Neural crest cell (in vitro differentiated cells): ENCODE measurements around the gene TRPC5OS. TPM values are rescaled to one million over a fixed set of nuclear protein-coding genes. Genes with fewer than 3 reads are reported as not detected.

Experiments used
- DNase-seq: peaks from one replicate; pipeline ENCODE4 v3.0.0; 2021; ENCODE audit warnings: low read depth, mixed read lengths, low spot score
- H3K27ac Mint-ChIP-seq: one replicate; pipeline ENCODE4 v1.8.0; 2021; ENCODE audit warnings: mild to moderate bottlenecking, mixed read lengths; ENCODE audit not compliant: unreplicated experiment
- H3K27me3 Mint-ChIP-seq: 2 replicates; pipeline ENCODE4 v1.8.0; 2021; ENCODE audit warnings: low read depth, mild to moderate bottlenecking, mixed read lengths
- H3K36me3 Mint-ChIP-seq: 2 replicates; pipeline ENCODE4 v1.8.0; 2021; ENCODE audit warnings: low read depth, mild to moderate bottlenecking, mixed read lengths
- H3K4me1 Mint-ChIP-seq: 2 replicates; pipeline ENCODE4 v1.8.0; 2021; ENCODE audit warnings: mixed read lengths
- H3K4me3 Mint-ChIP-seq: one replicate; pipeline ENCODE4 v1.8.0; 2021; ENCODE audit warnings: mild to moderate bottlenecking, mixed read lengths
- H3K9me3 Mint-ChIP-seq: 2 replicates; pipeline ENCODE4 v1.8.0; 2021; ENCODE audit warnings: mixed read lengths
- total RNA-seq: library from RNA; stranded (reverse); gene quantifications from 2 replicates; pipeline ENCODE4 v1.2.1, GENCODE V29; 2021
- TF ChIP-seq, protein P1 (sequence below): fragments of 200-600 bp; sonication (generic); conservative IDR thresholded peaks from 2 replicates; pipeline ENCODE4 v1.5.0; 2021; ENCODE audit warnings: antibody characterized with exemption, mild to moderate bottlenecking

TRPC5OS gene
- total RNA-seq, 1 donor from 2014 or later = not detected

DNA sequence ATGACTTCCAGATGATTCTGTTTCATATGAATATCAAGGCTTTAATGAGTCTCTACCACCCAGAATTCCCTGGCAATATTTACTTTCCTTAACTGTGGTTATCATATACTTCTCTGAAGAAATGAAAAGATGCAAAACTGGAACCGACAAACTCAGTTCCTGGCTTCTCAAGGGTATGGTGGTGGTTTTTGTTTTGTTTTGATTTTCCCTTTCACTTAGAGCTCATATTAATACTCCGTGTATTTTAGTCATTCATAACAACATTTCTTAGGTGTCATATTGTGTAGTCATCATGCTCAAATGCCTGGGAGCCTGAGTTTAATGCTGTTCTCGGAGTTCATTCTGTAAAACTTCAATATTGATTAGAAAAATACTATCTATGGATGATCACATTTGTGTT, 665 bp downstream of the TRPC5OS start:
- H3K36me3 Mint-ChIP-seq = no peaks in the 10 kb centered on the region
- H3K4me1 Mint-ChIP-seq = no peaks in the 10 kb centered on the region
- peaks cover 3% of the 10 kb centered on the region for H3K9me3 Mint-ChIP-seq
- H3K27me3 Mint-ChIP-seq = no peaks in the 10 kb centered on the region
- no peak for DNase-seq
- H3K4me3 Mint-ChIP-seq = no peak overlapping the region
- TF ChIP-seq, protein P1, sequence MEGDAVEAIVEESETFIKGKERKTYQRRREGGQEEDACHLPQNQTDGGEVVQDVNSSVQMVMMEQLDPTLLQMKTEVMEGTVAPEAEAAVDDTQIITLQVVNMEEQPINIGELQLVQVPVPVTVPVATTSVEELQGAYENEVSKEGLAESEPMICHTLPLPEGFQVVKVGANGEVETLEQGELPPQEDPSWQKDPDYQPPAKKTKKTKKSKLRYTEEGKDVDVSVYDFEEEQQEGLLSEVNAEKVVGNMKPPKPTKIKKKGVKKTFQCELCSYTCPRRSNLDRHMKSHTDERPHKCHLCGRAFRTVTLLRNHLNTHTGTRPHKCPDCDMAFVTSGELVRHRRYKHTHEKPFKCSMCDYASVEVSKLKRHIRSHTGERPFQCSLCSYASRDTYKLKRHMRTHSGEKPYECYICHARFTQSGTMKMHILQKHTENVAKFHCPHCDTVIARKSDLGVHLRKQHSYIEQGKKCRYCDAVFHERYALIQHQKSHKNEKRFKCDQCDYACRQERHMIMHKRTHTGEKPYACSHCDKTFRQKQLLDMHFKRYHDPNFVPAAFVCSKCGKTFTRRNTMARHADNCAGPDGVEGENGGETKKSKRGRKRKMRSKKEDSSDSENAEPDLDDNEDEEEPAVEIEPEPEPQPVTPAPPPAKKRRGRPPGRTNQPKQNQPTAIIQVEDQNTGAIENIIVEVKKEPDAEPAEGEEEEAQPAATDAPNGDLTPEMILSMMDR = no peak
- H3K27ac Mint-ChIP-seq = no peak overlapping the region

- Mint-ChIP-seq H3K27me3 (no peaks in the 10 kb centered on the region), H3K4me1 (no peaks in the 10 kb centered on the region), H3K9me3 (no peaks in the 10 kb centered on the region), H3K4me3 (no peak overlapping the region), H3K27ac (no peak overlapping the region), H3K36me3 (no peaks in the 10 kb centered on the region)
- TF ChIP-seq, protein P1 = no peak
- DNase-seq = no peak
Measured at GRCh38 chrX:111877681-111878080, 1.7 kb downstream of the TRPC5OS start.

GRCh38 chrX:111880735-111881134, 4.8 kb downstream of the TRPC5OS start:
- no peak for DNase-seq
- Mint-ChIP-seq H3K4me3 (no peak overlapping the region), H3K36me3 (no peaks in the 10 kb centered on the region), H3K9me3 (no peaks in the 10 kb centered on the region), H3K27me3 (no peaks in the 10 kb centered on the region), H3K4me1 (no peaks in the 10 kb centered on the region), H3K27ac (no peak overlapping the region)
- TF ChIP-seq, protein P1 = no peak

- Mint-ChIP-seq H3K4me1 (no peaks in the 10 kb centered on the region), H3K9me3 (no peaks in the 10 kb centered on the region)
- TF ChIP-seq, protein P1 = no peak
Measured at GRCh38 chrX:111881715-111882114, 5.7 kb downstream of the TRPC5OS start.

GRCh38 chrX:111886678-111887077, 10.7 kb downstream of the TRPC5OS start:
- H3K36me3 Mint-ChIP-seq = no peaks in the 10 kb centered on the region
- H3K4me1 Mint-ChIP-seq = no peaks in the 10 kb centered on the region
- no peak for DNase-seq
- TF ChIP-seq, protein P1 = no peak
- H3K27me3 Mint-ChIP-seq = no peaks in the 10 kb centered on the region
- no peaks in the 10 kb centered on the region for H3K9me3 Mint-ChIP-seq
- H3K4me3 Mint-ChIP-seq = no peak overlapping the region
- no peak overlapping the region for H3K27ac Mint-ChIP-seq

More at GRCh38 chrX:111881715-111882114, 5.7 kb downstream of the TRPC5OS start:
- DNase-seq = no peak
- H3K36me3 Mint-ChIP-seq = no peaks in the 10 kb centered on the region
- no peak overlapping the region for H3K4me3 Mint-ChIP-seq
- no peaks in the 10 kb centered on the region for H3K27me3 Mint-ChIP-seq
- no peak overlapping the region for H3K27ac Mint-ChIP-seq

GRCh38 chrX:111888600-111888999, 12.6 kb downstream of the TRPC5OS start:
- H3K36me3 Mint-ChIP-seq = no peaks in the 10 kb centered on the region
- no peaks in the 10 kb centered on the region for H3K27me3 Mint-ChIP-seq
- no peaks in the 10 kb centered on the region for H3K4me1 Mint-ChIP-seq
- no peak for DNase-seq
- no peak overlapping the region for H3K4me3 Mint-ChIP-seq
- H3K9me3 Mint-ChIP-seq = peaks cover 2% of the 10 kb centered on the region
- TF ChIP-seq, protein P1 = no peak
- no peak overlapping the region for H3K27ac Mint-ChIP-seq
